Osteocyte (in vitro differentiated cells): ENCODE results near the gene AGRN. TPM values are rescaled to one million over a fixed set of nuclear protein-coding genes. Genes with fewer than 3 reads are reported as not detected.

Experiments
- DNase-seq: peaks from one replicate; pipeline ENCODE4 v3.0.0; 2021; ENCODE audit warnings: mixed read lengths; ENCODE audit not compliant: unreplicated experiment; ENCODE audit errors: extremely low spot score
- H3K27ac Mint-ChIP-seq: one replicate; pipeline ENCODE4 v1.8.0; 2021; ENCODE audit warnings: mild to moderate bottlenecking, mixed read lengths; ENCODE audit not compliant: unreplicated experiment
- H3K27me3 Mint-ChIP-seq: one replicate; pipeline ENCODE4 v1.8.0; 2021; ENCODE audit warnings: mixed read lengths; ENCODE audit not compliant: unreplicated experiment
- H3K36me3 Mint-ChIP-seq: one replicate; pipeline ENCODE4 v1.8.0; 2021; ENCODE audit warnings: mixed read lengths; ENCODE audit not compliant: unreplicated experiment
- H3K4me1 Mint-ChIP-seq: one replicate; pipeline ENCODE4 v1.8.0; 2021; ENCODE audit warnings: mixed read lengths; ENCODE audit not compliant: unreplicated experiment
- H3K4me3 Mint-ChIP-seq: one replicate; pipeline ENCODE4 v1.8.0; 2021; ENCODE audit warnings: mild to moderate bottlenecking, moderate library complexity, mixed read lengths; ENCODE audit not compliant: unreplicated experiment
- H3K9me3 Mint-ChIP-seq: one replicate; pipeline ENCODE4 v1.8.0; 2021; ENCODE audit warnings: mixed read lengths; ENCODE audit not compliant: unreplicated experiment
- CTCF ChIP-seq: fragments of 200-600 bp; sonication (generic); IDR thresholded peaks from 2 replicates; pipeline ENCODE4 v1.5.0; 2021; ENCODE audit warnings: antibody characterized with exemption, mild to moderate bottlenecking, moderate library complexity
- total RNA-seq: library from RNA; stranded (reverse); gene quantifications from 2 replicates; pipeline ENCODE4 v1.2.1, GENCODE V29; 2021

AGRN gene
- total RNA-seq, 1 donor from 2014 or later: 191 TPM

GRCh38 chr1:1067860-1068516 lies 48.1 kb downstream of the AGRN start:
- H3K36me3 Mint-ChIP-seq: no peaks in the 10 kb centered on the region

GRCh38 chr1:1068517-1069055 lies 48.7 kb downstream of the AGRN start:
- Mint-ChIP-seq H3K4me1 (peaks cover 8% of the 10 kb centered on the region), H3K36me3 (no peaks in the 10 kb centered on the region), H3K27me3 (no peaks in the 10 kb centered on the region), H3K4me3 (no peak overlapping the region), H3K9me3 (no peaks in the 10 kb centered on the region), H3K27ac (no peak overlapping the region)
- no peak for DNase-seq
- no peak for TF ChIP-seq CTCF

More at GRCh38 chr1:1067860-1068516, 48.1 kb downstream of the AGRN start:
- no peak for DNase-seq
- Mint-ChIP-seq H3K27me3 (no peaks in the 10 kb centered on the region), H3K9me3 (no peaks in the 10 kb centered on the region), H3K4me1 (peaks cover 11% of the 10 kb centered on the region), H3K4me3 (peak overlapping the region; percentile 61), H3K27ac (no peak overlapping the region)
- no peak for TF ChIP-seq CTCF

GRCh38 chr1:1069056-1069710 lies 49.3 kb downstream of the AGRN start:
- Mint-ChIP-seq H3K27me3 (no peaks in the 10 kb centered on the region), H3K36me3 (no peaks in the 10 kb centered on the region), H3K9me3 (no peaks in the 10 kb centered on the region), H3K27ac (no peak overlapping the region), H3K4me3 (peak overlapping the region; percentile 72), H3K4me1 (peaks cover 6% of the 10 kb centered on the region)
- no peak for DNase-seq
- TF ChIP-seq CTCF: no peak

- Mint-ChIP-seq H3K27ac (no peak overlapping the region), H3K27me3 (no peaks in the 10 kb centered on the region), H3K4me3 (peak overlapping the region; percentile 32), H3K9me3 (no peaks in the 10 kb centered on the region), H3K36me3 (no peaks in the 10 kb centered on the region), H3K4me1 (peaks cover 4% of the 10 kb centered on the region)
- no peak for DNase-seq
- TF ChIP-seq CTCF: no peak
Observed at GRCh38 chr1:1069711-1070676, 50.1 kb downstream of the AGRN start.
